SHP77 (cell line): ENCODE results near the gene MINDY4.

Experiments
- DNase-seq, 2 experiments: peaks; one replicate each; lab custom pipeline; 2025; lab: John Stamatoyannopoulos, UW

Gene MINDY4

GRCh38 chr7:30743371-30744074, 27.7 kb upstream of the MINDY4 start:
- DNase-seq = no peak

DNA sequence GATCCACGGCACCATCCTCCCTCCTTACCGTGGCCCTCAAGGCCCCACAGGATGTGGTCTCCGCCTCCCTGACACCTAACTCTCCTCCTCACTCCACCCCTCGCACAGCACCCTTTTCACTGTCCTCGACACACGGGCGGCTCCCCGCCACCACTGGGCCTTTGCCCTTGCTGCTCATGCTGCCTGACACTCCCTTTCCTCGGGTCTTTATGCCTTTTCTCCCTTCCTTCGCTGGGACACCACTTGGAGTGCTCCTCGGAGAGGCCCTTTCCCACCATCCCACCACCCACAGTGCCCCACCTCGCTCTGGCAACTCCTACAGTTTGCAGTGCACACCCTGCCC, 27.2 kb upstream of the MINDY4 start:
- no peak for DNase-seq

DNA sequence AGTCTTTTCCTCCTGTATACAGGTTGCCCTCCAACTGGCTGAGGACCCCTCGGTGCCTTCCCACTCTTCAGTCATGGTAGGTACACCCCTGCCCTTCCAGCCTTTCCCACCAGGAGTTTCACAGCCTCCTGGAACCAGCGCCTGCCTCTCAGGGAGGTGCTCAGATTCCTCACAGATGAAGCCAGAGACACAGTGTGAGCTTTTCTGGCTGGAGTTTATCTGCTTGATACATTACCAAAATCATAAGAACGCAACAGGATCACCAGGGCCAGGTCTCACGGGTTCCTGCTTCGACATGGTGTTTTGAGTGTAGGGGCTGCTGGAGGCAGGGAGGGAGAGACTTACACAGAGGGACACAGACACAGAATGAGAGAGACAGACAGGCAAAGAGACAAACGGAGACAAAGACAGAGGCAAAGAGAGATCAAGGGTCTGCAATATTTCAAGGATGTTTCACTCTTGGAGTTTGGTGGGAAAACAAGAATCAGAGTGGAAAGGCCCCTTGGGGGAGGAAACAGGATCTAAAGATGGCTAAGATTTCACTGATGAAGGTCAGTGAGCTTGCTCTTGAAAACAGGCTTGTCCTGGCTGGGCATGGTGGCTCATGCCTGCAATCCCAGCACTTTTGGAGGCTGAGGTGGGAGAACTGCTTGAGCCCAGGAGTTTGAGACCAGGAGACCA, 25.8 kb upstream of the MINDY4 start:
- DNase-seq = no peak

- no peak for DNase-seq
Observed at GRCh38 chr7:30750010-30750409, 21.2 kb upstream of the MINDY4 start.

- no peak for DNase-seq
Observed at GRCh38 chr7:30750683-30751650, 20.2 kb upstream of the MINDY4 start.

DNA sequence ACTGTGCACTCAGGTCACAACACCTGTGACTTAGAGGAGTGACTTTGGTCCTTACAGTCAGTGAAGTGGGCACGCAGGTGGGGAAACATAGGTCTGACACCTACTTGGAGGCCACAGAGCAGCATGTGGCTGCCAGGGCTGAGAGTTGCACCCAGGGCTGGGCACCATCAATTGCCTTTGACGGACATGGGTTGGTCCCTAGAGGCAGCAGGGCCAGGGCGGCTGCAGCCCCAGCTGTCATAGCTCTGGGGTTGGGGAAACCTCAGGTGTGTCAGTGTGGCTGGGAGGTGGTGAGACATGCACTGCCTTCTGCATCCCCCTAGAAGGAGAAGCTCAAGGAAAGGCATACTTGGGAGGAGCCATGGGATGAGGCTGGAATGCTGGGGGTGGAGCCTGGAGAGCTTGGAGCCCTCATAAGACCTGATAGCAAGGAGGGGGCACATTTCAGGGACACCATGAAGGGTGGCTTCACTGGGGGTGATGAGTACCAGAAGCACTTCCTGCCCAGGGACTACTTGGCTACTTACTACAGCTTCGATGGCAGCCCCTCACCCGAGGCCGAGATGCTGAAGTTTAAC, 19.4 kb upstream of the MINDY4 start, which contains the start of gene INMT:
TSS of gene INMT (plus strand) at position 440 of the 578 bp plus-strand sequence. CDS start at position 456, 16 bp downstream.
- no peak for DNase-seq

DNA sequence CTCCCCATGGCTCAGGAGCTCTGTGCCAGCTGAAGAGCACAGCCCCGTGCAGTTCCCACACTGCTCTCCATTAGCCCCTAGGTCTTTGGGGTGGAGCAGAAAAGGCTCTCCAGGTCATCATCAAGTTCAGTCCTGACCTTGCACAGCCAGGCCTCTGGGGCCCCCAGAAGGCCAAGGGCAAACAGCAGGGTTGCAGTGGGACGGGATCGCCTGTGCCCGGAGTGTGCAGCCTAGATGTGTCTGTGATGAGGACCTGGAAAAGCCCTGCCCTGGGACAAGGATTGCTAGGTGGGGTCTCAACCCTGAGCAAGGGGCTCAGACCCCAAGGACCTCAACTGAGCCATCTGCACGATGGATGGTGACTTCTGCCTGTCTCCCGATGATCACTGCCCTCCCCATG, 18.7 kb upstream of the MINDY4 start:
- DNase-seq = no peak

GRCh38 chr7:30752979-30753378, 18.2 kb upstream of the MINDY4 start:
- no peak for DNase-seq

- DNase-seq = no peak
Observed at GRCh38 chr7:30754315-30754877, 16.8 kb upstream of the MINDY4 start.

DNA sequence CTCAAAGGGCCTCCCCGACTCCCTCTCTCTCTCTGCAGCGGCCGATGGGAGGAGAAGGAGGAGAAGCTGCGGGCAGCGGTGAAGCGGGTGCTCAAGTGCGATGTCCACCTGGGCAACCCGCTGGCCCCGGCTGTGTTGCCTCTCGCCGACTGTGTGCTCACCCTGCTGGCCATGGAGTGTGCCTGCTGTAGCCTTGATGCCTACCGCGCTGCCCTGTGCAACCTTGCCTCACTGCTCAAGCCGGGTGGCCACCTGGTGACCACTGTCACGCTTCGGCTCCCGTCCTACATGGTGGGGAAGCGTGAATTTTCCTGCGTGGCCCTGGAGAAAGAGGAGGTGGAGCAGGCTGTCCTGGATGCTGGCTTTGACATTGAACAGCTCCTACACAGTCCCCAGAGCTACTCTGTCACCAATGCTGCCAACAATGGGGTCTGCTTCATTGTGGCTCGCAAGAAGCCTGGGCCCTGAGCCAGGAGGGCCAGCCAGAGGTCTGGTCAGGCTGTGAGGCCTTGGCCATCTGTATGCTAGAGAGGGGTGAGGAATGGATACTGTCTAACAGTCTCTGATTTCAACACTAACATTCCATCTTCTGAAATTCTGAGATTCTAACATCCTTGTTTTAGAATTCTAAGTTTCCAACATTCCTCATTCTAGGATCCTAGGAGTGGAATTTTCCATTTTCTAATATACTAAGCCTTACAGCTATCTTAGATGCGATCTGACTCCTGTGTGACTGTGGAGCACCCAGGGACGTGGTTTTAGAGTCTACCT, 15.6 kb upstream of the MINDY4 start:
- no peak for DNase-seq

DNA sequence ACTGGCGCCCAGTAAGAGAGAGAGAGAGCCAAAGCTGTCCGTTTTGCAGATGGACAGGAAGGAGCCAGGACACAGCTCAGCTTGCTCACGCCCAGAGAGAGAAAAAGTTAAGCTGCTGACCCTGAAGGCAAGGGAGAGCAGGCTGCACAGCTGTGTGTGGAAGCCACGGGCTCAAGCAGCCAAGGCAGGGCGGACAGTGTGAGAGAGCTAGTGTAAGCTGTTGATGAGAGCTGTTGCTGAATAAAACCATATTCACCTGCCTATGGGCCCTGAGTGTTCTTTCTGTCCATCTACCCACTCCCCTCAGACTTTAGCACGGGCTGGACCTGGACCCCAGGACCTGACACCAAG, 13.9 kb upstream of the MINDY4 start:
- DNase-seq = no peak

DNA sequence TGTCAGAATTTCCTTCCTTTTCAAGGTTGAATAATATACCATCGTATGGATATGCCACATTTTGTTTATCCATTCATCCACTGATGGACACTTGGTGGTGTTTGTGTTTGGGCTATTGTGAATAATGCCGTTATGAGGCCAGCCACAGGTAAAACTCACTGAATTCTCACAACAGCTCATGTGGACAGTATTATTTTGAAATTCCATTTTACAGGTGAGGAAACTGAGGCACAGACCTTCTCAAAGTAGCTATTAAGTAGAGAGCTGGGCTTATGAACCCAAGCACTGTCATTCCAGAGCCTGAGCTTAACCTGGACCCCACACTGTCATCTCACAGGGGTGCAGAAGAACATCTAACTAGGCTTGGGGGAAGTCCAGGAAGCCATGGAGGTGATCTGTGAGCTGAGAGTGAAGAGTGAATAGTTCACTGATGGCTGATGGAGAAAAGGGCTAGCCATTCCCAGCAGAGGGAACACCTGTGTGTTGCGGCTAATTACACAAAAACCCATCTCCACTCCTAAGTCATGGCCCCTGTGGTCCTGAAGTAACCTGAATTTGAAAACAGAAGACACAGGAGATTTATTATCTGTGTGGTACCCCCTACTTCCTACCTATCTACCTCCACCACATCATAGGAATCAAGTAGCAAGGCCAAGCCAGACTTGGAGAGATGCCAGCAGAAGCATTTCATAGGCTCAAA, 10.6 kb upstream of the MINDY4 start:
- no peak for DNase-seq

- no peak for DNase-seq
Observed at GRCh38 chr7:30761214-30762156, 9.7 kb upstream of the MINDY4 start.

DNA sequence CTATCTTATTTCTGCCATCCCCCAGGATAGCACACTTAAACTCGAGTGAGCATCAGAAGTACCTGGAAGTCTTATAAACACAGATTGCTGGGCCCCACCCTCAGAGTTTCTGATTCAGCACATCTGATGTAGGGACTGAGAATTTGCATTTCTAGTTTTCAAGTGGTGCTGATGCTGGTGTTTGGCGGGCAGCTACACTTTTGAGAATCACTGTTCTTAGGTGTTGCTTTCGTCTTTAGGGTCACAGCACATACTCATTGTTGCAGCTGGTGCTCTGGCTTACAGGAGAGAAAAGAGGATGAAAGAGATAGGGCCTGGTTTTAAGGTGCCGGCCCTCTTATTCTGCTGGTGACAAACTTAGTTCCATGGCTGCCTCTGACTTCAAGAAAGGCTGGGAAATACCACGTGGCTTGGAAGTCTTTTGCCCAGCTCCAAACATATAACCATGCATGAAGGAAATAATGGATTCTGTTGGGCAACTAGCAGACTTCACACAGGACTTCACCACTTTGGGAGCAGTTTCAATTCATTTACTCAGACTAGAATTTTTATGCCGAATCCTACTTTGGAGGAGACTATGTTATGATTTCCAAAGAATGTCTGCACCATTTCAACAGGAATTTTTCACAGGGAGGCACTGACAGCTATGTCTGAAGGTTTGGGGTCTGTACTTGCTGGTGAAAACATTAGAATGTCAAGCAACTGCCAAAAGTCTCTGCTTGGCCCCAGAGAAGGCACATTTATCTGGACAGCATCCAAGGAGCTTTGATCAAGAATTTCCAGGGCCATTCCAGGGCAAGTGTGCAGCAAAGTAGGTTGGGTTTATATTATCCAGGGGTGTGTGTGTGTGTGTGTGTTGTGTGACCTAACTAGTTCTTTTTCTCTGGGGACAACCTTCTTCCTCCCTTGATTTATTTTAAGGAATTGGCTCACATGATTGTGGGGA, 6.9 kb upstream of the MINDY4 start:
- no peak for DNase-seq

DNA sequence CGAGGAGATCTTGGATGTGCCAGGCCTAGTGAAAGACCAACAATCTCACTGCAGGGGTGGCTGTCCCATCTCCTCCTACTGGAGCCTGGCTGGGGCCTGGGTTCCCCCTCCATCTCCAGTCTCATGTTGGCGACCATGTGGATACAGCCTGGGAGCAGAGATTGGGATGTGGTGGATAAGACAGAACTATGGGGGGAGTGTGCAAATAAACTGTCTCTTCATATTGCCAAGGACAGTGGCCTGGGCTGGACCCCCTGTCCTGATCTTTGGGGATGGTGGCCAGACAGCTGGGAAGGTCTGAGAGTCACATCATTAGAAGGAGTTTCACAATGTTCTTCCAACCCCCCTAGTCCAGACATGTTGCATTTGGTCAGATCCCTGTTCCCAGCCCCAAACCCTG, 5.8 kb upstream of the MINDY4 start:
- DNase-seq = no peak

DNA sequence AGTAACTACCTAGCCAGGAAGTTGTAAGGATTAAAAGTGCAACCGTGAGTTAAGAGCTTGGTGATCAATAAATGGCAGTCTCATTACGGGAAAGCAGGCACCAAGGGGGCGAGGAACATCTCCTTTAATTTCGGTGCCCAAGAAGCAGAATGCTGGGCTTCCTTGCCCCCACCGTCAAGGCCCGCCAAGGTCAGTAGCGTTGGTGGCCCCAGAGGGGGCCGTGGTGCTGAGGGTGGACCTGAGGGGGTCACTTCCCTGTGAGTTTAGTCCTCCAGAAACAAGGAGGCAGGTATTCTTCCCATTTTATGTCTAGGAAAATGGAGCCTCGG, 408 bp upstream of the MINDY4 start:
- DNase-seq = no peak

DNA sequence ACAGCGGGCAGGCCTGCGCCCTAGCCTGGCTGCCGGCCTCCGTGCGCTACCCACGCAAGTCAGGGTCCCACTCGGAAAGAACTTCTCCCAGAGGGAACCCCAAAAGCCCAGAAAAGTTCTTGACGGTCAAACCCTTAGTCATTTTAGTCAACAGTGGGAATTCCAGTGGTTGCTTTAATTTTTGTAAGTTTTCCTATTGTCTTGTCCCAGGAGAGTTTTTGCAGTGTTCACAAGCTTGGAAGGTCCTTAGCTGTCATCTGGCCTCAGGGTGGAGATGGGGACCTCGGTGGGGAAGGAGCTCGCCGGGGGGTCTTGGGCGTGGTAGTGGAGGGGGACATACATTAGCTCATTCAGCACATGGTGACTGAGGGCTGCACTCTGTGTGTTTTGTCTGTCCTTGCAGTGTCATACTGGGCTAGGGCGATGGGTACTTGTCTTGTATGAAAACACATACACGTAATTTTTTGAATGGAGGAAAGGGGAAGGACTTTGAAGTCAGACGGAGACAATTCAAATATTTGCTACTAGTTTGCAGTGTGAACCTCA, 736 bp downstream of the MINDY4 start:
- no peak for DNase-seq

GRCh38 chr7:30772984-30773383, 1.8 kb downstream of the MINDY4 start:
- DNase-seq = no peak
